ENCODE data around the gene TNN. TPM values are rescaled to one million over a fixed set of nuclear protein-coding genes. Genes with fewer than 3 reads are reported as not detected.

The TNN gene
- total and polyA plus RNA-seq, 10 of the 15 experiments (the other 5 are each of a cell fraction or from before 2014, with no cell fraction given): 0.05 to 0.17 (median 0.11) TPM

- TF ChIP-seq TCF3 (IDR thresholded peaks at IDR 0.05; ENCODE audit: borderline replicate concordance, insufficient read depth, low read depth, low read length) (no peak), POU2F2 (IDR thresholded peaks at IDR 0.05; ENCODE audit: borderline replicate concordance, low read depth, low read length) (peak; percentile 84; the same call in 2 of the 3 replicates), TAF1 (IDR thresholded peaks at IDR 0.05; ENCODE audit: borderline replicate concordance, low read depth, low read length) (peak; percentile 92), CHD2 (IDR thresholded peaks at IDR 0.05; ENCODE audit: borderline replicate concordance, low read depth, low read length) (peak; percentile 97), HSF1 (IDR thresholded peaks at IDR 0.05; ENCODE audit: low read depth, low read length) (no peak), SMAD1 (IDR thresholded peaks at IDR 0.05; ENCODE audit: low read depth, partially characterized antibody) (peak; percentile 82), RELA (IDR thresholded peaks at IDR 0.05; ENCODE audit: borderline replicate concordance, partially characterized antibody) (peak; percentile 29), EZH2 (IDR thresholded peaks at IDR 0.05; ENCODE audit: borderline replicate concordance, control insufficient read depth, low read depth, low read length) (no peak), RCOR1 (conservative IDR thresholded peaks at IDR 0.05; ENCODE audit: low read depth, low read length) (0 out of 2 replicates have a peak, but pooled peaks have one; percentile 90), HDAC6 (IDR thresholded peaks at IDR 0.05; ENCODE audit: unreplicated experiment) (peak; percentile 21), FOS (IDR thresholded peaks at IDR 0.05; ENCODE audit: borderline replicate concordance, extremely low read depth, insufficient read length) (no peak), ASH2L (IDR thresholded peaks at IDR 0.05; ENCODE audit: borderline replicate concordance, low read depth) (no peak), RAD21 (IDR thresholded peaks at IDR 0.05; ENCODE audit: insufficient read depth, low read depth, low read length) (no peak), ZNF622 (IDR thresholded peaks at IDR 0.05) (no peak), SMAD5 (IDR thresholded peaks at IDR 0.05; ENCODE audit: low read depth) (peak; percentile 77; the same call in 1 of the 2 replicates), HCFC1 (IDR thresholded peaks at IDR 0.05; ENCODE audit: low read length) (peak; percentile 75)
- TF ChIP-seq, protein P1, sequence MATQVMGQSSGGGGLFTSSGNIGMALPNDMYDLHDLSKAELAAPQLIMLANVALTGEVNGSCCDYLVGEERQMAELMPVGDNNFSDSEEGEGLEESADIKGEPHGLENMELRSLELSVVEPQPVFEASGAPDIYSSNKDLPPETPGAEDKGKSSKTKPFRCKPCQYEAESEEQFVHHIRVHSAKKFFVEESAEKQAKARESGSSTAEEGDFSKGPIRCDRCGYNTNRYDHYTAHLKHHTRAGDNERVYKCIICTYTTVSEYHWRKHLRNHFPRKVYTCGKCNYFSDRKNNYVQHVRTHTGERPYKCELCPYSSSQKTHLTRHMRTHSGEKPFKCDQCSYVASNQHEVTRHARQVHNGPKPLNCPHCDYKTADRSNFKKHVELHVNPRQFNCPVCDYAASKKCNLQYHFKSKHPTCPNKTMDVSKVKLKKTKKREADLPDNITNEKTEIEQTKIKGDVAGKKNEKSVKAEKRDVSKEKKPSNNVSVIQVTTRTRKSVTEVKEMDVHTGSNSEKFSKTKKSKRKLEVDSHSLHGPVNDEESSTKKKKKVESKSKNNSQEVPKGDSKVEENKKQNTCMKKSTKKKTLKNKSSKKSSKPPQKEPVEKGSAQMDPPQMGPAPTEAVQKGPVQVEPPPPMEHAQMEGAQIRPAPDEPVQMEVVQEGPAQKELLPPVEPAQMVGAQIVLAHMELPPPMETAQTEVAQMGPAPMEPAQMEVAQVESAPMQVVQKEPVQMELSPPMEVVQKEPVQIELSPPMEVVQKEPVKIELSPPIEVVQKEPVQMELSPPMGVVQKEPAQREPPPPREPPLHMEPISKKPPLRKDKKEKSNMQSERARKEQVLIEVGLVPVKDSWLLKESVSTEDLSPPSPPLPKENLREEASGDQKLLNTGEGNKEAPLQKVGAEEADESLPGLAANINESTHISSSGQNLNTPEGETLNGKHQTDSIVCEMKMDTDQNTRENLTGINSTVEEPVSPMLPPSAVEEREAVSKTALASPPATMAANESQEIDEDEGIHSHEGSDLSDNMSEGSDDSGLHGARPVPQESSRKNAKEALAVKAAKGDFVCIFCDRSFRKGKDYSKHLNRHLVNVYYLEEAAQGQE (IDR thresholded peaks at IDR 0.05; ENCODE audit: low read depth, low read length): no peak
- TF ChIP-seq, protein P2, sequence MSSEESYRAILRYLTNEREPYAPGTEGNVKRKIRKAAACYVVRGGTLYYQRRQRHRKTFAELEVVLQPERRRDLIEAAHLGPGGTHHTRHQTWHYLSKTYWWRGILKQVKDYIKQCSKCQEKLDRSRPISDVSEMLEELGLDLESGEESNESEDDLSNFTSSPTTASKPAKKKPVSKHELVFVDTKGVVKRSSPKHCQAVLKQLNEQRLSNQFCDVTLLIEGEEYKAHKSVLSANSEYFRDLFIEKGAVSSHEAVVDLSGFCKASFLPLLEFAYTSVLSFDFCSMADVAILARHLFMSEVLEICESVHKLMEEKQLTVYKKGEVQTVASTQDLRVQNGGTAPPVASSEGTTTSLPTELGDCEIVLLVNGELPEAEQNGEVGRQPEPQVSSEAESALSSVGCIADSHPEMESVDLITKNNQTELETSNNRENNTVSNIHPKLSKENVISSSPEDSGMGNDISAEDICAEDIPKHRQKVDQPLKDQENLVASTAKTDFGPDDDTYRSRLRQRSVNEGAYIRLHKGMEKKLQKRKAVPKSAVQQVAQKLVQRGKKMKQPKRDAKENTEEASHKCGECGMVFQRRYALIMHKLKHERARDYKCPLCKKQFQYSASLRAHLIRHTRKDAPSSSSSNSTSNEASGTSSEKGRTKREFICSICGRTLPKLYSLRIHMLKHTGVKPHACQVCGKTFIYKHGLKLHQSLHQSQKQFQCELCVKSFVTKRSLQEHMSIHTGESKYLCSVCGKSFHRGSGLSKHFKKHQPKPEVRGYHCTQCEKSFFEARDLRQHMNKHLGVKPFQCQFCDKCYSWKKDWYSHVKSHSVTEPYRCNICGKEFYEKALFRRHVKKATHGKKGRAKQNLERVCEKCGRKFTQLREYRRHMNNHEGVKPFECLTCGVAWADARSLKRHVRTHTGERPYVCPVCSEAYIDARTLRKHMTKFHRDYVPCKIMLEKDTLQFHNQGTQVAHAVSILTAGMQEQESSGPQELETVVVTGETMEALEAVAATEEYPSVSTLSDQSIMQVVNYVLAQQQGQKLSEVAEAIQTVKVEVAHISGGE (CRISPR knock-in tag; IDR thresholded peaks at IDR 0.05): no peak
Measured at GRCh38 chr1:175023043-175023921, 44.4 kb upstream of the TNN start, which contains the start of gene MRPS14 (continued).

All from GM12878 (cell line).